Measurements from ENCODE around the gene RNF182. TPM values are rescaled to one million over a fixed set of nuclear protein-coding genes. Genes with fewer than 3 reads are reported as not detected.
"Not testable (repeated sequence)": the region's sequence is repeated elsewhere in the genome, so short reads cannot be mapped to it uniquely, and the experiment has no call there.

RNF182 gene
- total RNA-seq, 2 donors from 2014 or later: 0.24 to 0.37 TPM

- DNase-seq (ENCODE audit: low spot score); intact Hi-C loops (cut with DNase I): not testable (repeated sequence)
These were observed 93.8 kb downstream of the RNF182 start for GRCh38 chr6:14018559-14018958.

- DNase-seq (ENCODE audit: low spot score): no peak
- intact Hi-C loops (cut with DNase I): no loop called here
These were observed 95.8 kb downstream of the RNF182 start for GRCh38 chr6:14020551-14020950.

- intact Hi-C loops (cut with DNase I): no loop called here
- DNase-seq (ENCODE audit: low spot score): no peak
These were observed 96.7 kb downstream of the RNF182 start for GRCh38 chr6:14021449-14021848.

DNA sequence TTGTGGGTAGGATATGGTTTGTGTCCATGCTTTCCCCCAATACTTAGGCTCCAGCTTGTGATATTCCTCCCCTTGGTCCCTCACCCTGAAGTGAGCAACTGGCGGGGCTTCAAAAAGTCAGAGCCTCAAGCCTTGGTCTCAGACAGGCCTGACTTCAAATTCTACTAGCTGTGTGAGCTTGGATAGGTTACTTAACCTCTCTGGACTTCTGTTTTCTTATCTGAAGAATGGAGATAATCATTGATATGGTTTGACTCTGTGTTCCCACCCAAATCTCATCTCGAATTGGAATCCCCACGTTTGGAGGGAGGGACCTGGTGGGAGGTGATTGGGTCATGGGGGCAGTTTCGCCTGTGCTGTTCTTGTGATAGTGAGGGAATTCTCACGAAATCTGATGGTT is 97.9 kb downstream of the RNF182 start:
- intact Hi-C loops (cut with DNase I): no loop called here
- DNase-seq (ENCODE audit: low spot score): no peak

GRCh38 chr6:14023855-14024254 is 99.1 kb downstream of the RNF182 start:
- no peak for DNase-seq (ENCODE audit: low spot score)
- intact Hi-C loops (cut with DNase I): no loop called here

GRCh38 chr6:14025160-14025559 is 100.4 kb downstream of the RNF182 start:
- intact Hi-C loops (cut with DNase I): no loop called here
- no peak for DNase-seq (ENCODE audit: low spot score)

DNA sequence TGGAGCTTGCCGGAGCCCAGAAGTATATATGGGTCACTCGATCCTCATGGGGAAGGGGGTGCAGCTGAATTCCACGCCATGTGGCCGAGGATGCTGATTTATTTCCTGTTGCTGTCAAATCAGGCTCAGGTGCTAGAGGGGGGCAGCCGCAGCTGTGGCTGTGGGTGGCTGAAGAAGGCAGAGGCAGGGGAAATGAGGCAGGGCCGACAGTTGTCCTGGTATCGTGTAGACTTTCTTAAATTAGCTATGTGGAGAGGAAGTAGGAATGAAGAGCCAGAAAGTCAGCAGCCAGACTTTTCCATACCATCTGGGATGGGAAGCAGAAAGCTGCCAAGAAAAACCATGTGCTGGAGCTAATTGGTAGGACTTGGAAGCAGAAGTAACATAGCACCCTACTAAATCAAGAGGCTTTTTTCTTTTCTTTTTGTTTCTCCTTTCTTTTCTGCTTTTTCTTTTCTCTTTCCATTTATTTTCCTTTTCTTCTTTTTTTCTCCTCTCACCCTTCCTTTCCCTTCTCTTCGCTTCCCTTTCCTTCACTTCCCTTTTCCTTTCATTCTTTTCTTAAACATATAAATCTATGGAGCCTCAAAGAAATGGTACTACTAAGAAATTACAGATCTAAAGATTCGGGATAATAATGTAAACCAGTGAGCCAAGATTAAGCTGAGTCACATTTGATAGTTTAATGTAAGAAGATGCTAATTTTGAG is 102.2 kb downstream of the RNF182 start:
- DNase-seq (ENCODE audit: low spot score): no peak
- intact Hi-C loops (cut with DNase I): no loop called here

DNA sequence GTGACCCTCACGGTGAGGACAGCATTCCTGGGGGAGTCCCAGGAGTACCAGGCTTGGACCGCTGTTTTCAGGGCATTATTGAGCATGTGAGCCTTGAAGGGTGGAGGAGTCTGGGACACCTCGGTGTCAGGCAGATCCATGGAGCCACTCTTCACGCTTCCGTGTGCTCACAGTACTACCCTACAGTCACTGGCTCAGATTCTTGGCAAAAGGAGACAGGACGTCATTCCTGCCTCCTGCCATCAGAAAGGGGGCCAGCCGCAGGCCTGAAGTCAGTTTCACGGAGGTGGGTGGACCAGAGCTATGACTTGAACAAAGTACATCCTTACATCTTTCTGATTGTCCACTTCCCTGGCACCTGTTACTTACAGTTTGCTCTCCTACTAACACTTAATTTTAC is 103.9 kb downstream of the RNF182 start:
- no peak for DNase-seq (ENCODE audit: low spot score)
- intact Hi-C loops (cut with DNase I): no loop called here

DNA sequence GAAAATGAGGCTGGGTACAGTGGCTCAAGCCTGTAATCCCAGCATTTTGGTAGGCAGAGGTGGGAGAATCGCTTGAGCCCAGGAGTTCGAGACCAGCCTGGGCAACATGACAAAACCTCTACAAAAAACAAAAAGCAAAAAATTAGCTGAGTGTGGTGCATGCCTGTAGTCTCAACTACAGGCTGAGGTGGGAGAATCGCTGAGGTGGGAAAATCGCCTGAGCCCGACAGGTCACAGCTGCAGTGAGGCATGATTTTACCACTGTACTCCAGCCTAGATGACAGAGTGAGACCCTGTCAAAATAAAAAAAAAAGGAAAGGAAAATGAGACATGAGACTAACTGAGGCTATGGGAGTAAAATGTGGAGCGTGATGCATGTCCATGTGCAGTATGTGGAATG is 104.9 kb downstream of the RNF182 start:
- intact Hi-C loops (cut with DNase I): no loop called here
- no peak for DNase-seq (ENCODE audit: low spot score)

Other genes starting within 250 kb of the RNF182 start
- 10 to 100 TPM; 33.9 to 36.9 TPM for gene RANBP9, start 213.1 kb upstream of the RNF182 start, total RNA-seq
- gene MCUR1, start 110.4 kb upstream of the RNF182 start, total RNA-seq: 10 to 100 TPM; 14.3 to 24.2 TPM
- gene CD83, start 192.8 kb downstream of the RNF182 start, total RNA-seq: 1 to 10 TPM; 1.3 to 2.9 TPM